ENCODE data around the gene NAT14.
A peak's percentile ranks its signal among the peaks of the same experiment; 100 is the strongest.

The NAT14 gene

GRCh38 chr19:55487924-55488687 lies 3.1 kb downstream of the NAT14 start, which contains the start of gene SSC5D:
TSS of gene SSC5D (plus strand) at chr19:55488436. CDS start at chr19:55488590, 154 bp downstream.
- Histone ChIP-seq H3K4me3 (ENCODE audit: insufficient read depth, low read depth, low read length) (peak within 1 kb of the TSS; percentile 0), H3K27ac (ENCODE audit: insufficient read depth, low read depth, low read length, poor library complexity, severe bottlenecking) (peak within 1 kb of the TSS; percentile 40), H3K9me3 (ENCODE audit: control insufficient read depth, low read length) (no peaks in the 10 kb centered on the region), H3K27me3 (ENCODE audit: control insufficient read depth, insufficient read depth, low read length, poor library complexity, severe bottlenecking) (no peaks in the 10 kb centered on the region), H3K4me1 (ENCODE audit: control insufficient read depth, insufficient read depth, low read length) (peaks cover 35% of the 10 kb centered on the region), H3K36me3 (ENCODE audit: control insufficient read depth, insufficient read depth, low read length) (peaks cover under 1% of the 10 kb centered on the region)
- 2 to 5% methylated on average over 14 to 16 of the region's 21 CpGs for WGBS, 2 experiments

GRCh38 chr19:55488986-55489710 lies 4.2 kb downstream of the NAT14 start:
- WGBS, 2 experiments: 60 to 63% methylated on average over 35 of the region's 36 CpGs
- H3K4me3 ChIP-seq (ENCODE audit: insufficient read depth, low read depth, low read length): no peak overlapping the region
- no peak overlapping the region for H3K27ac ChIP-seq (ENCODE audit: insufficient read depth, low read depth, low read length, poor library complexity, severe bottlenecking)
- H3K27me3 ChIP-seq (ENCODE audit: control insufficient read depth, insufficient read depth, low read length, poor library complexity, severe bottlenecking): no peaks in the 10 kb centered on the region
- peaks cover 35% of the 10 kb centered on the region for H3K4me1 ChIP-seq (ENCODE audit: control insufficient read depth, insufficient read depth, low read length)
- no peaks in the 10 kb centered on the region for H3K36me3 ChIP-seq (ENCODE audit: control insufficient read depth, insufficient read depth, low read length)
- no peaks in the 10 kb centered on the region for H3K9me3 ChIP-seq (ENCODE audit: control insufficient read depth, low read length)

- Histone ChIP-seq H3K27me3 (ENCODE audit: control insufficient read depth, insufficient read depth, low read length, poor library complexity, severe bottlenecking) (no peaks in the 10 kb centered on the region), H3K4me1 (ENCODE audit: control insufficient read depth, insufficient read depth, low read length) (peaks cover 35% of the 10 kb centered on the region), H3K27ac (ENCODE audit: insufficient read depth, low read depth, low read length, poor library complexity, severe bottlenecking) (no peak overlapping the region), H3K9me3 (ENCODE audit: control insufficient read depth, low read length) (no peaks in the 10 kb centered on the region), H3K36me3 (ENCODE audit: control insufficient read depth, insufficient read depth, low read length) (no peaks in the 10 kb centered on the region), H3K4me3 (ENCODE audit: insufficient read depth, low read depth, low read length) (no peak overlapping the region)
- WGBS, 2 experiments: 70 to 74% methylated on average over 17 to 21 of the region's 21 CpGs
Observed at GRCh38 chr19:55489711-55490477, 4.9 kb downstream of the NAT14 start.

- no peak overlapping the region for H3K4me3 ChIP-seq (ENCODE audit: insufficient read depth, low read depth, low read length)
- no peaks in the 10 kb centered on the region for H3K9me3 ChIP-seq (ENCODE audit: control insufficient read depth, low read length)
- H3K27me3 ChIP-seq (ENCODE audit: control insufficient read depth, insufficient read depth, low read length, poor library complexity, severe bottlenecking): no peaks in the 10 kb centered on the region
- no peaks in the 10 kb centered on the region for H3K36me3 ChIP-seq (ENCODE audit: control insufficient read depth, insufficient read depth, low read length)
- peaks cover 35% of the 10 kb centered on the region for H3K4me1 ChIP-seq (ENCODE audit: control insufficient read depth, insufficient read depth, low read length)
- H3K27ac ChIP-seq (ENCODE audit: insufficient read depth, low read depth, low read length, poor library complexity, severe bottlenecking): no peak overlapping the region
- WGBS, 2 experiments: 86 to 87% methylated on average over 52 of the region's 52 CpGs
Observed at GRCh38 chr19:55490478-55491432, 5.8 kb downstream of the NAT14 start.

- H3K4me1 ChIP-seq (ENCODE audit: control insufficient read depth, insufficient read depth, low read length): peaks cover 25% of the 10 kb centered on the region
- H3K9me3 ChIP-seq (ENCODE audit: control insufficient read depth, low read length): no peaks in the 10 kb centered on the region
- H3K36me3 ChIP-seq (ENCODE audit: control insufficient read depth, insufficient read depth, low read length): no peaks in the 10 kb centered on the region
- H3K4me3 ChIP-seq (ENCODE audit: insufficient read depth, low read depth, low read length): no peak overlapping the region
- no peaks in the 10 kb centered on the region for H3K27me3 ChIP-seq (ENCODE audit: control insufficient read depth, insufficient read depth, low read length, poor library complexity, severe bottlenecking)
- 88% methylated on average over 24 of the region's 24 CpGs for WGBS, 2 experiments
- H3K27ac ChIP-seq (ENCODE audit: insufficient read depth, low read depth, low read length, poor library complexity, severe bottlenecking): no peak overlapping the region
Observed at GRCh38 chr19:55491546-55492360, 6.8 kb downstream of the NAT14 start.

GRCh38 chr19:55492362-55492944 lies 7.5 kb downstream of the NAT14 start:
- Histone ChIP-seq H3K9me3 (ENCODE audit: control insufficient read depth, low read length) (no peaks in the 10 kb centered on the region), H3K36me3 (ENCODE audit: control insufficient read depth, insufficient read depth, low read length) (no peaks in the 10 kb centered on the region), H3K27ac (ENCODE audit: insufficient read depth, low read depth, low read length, poor library complexity, severe bottlenecking) (no peak overlapping the region), H3K4me1 (ENCODE audit: control insufficient read depth, insufficient read depth, low read length) (peaks cover 18% of the 10 kb centered on the region), H3K27me3 (ENCODE audit: control insufficient read depth, insufficient read depth, low read length, poor library complexity, severe bottlenecking) (no peaks in the 10 kb centered on the region), H3K4me3 (ENCODE audit: insufficient read depth, low read depth, low read length) (no peak overlapping the region)
- WGBS, 2 experiments: 86 to 87% methylated on average over 12 of the region's 12 CpGs

GRCh38 chr19:55493052-55493644 lies 8.2 kb downstream of the NAT14 start:
- 87 to 88% methylated on average over 18 of the region's 18 CpGs for WGBS, 2 experiments
- Histone ChIP-seq H3K27ac (ENCODE audit: insufficient read depth, low read depth, low read length, poor library complexity, severe bottlenecking) (no peak overlapping the region), H3K4me3 (ENCODE audit: insufficient read depth, low read depth, low read length) (no peak overlapping the region), H3K36me3 (ENCODE audit: control insufficient read depth, insufficient read depth, low read length) (no peaks in the 10 kb centered on the region), H3K27me3 (ENCODE audit: control insufficient read depth, insufficient read depth, low read length, poor library complexity, severe bottlenecking) (no peaks in the 10 kb centered on the region), H3K4me1 (ENCODE audit: control insufficient read depth, insufficient read depth, low read length) (peaks cover 12% of the 10 kb centered on the region), H3K9me3 (ENCODE audit: control insufficient read depth, low read length) (no peaks in the 10 kb centered on the region)

GRCh38 chr19:55493645-55494171 lies 8.7 kb downstream of the NAT14 start:
- Histone ChIP-seq H3K4me1 (ENCODE audit: control insufficient read depth, insufficient read depth, low read length) (peaks cover 8% of the 10 kb centered on the region), H3K4me3 (ENCODE audit: insufficient read depth, low read depth, low read length) (no peak overlapping the region), H3K9me3 (ENCODE audit: control insufficient read depth, low read length) (no peaks in the 10 kb centered on the region), H3K27me3 (ENCODE audit: control insufficient read depth, insufficient read depth, low read length, poor library complexity, severe bottlenecking) (no peaks in the 10 kb centered on the region), H3K36me3 (ENCODE audit: control insufficient read depth, insufficient read depth, low read length) (no peaks in the 10 kb centered on the region), H3K27ac (ENCODE audit: insufficient read depth, low read depth, low read length, poor library complexity, severe bottlenecking) (no peak overlapping the region)
- 89 to 92% methylated on average over 33 to 36 of the region's 38 CpGs for WGBS, 2 experiments

Data from ectodermal cell (in vitro differentiated cells).